HG03159 (cell line): Measurements from ENCODE around the gene CDH13.

Experiments
- ATAC-seq: cut with Tn5 transposase; IDR thresholded peaks from one replicate; pipeline ENCODE4 v1.9.1; 2021; ENCODE audit warnings: mild to moderate bottlenecking, moderate library complexity; ENCODE audit not compliant: unreplicated experiment

The CDH13 gene

GRCh38 chr16:83615953-83616350 lies 989.2 kb downstream of the CDH13 start:
- no peak for ATAC-seq

GRCh38 chr16:83619381-83620150 lies 992.8 kb downstream of the CDH13 start:
- ATAC-seq = no peak

GRCh38 chr16:83622010-83622409 lies 995.2 kb downstream of the CDH13 start:
- ATAC-seq = no peak

GRCh38 chr16:83623091-83623730 lies 996.4 kb downstream of the CDH13 start:
- no peak for ATAC-seq

- ATAC-seq = no peak
These were observed 997.1 kb downstream of the CDH13 start for GRCh38 chr16:83623892-83624291.

- ATAC-seq = no peak
These were observed 997.8 kb downstream of the CDH13 start for GRCh38 chr16:83624429-83625120.

- no peak for ATAC-seq
These were observed 999.4 kb downstream of the CDH13 start for GRCh38 chr16:83626204-83626603.

- no peak for ATAC-seq
These were observed 999.9 kb downstream of the CDH13 start for GRCh38 chr16:83626676-83627075.

GRCh38 chr16:83627996-83628395 lies 1001.2 kb downstream of the CDH13 start:
- no peak for ATAC-seq

- no peak for ATAC-seq
These were observed 1002.7 kb downstream of the CDH13 start for GRCh38 chr16:83629426-83629825.

GRCh38 chr16:83629836-83630235 lies 1003.1 kb downstream of the CDH13 start:
- ATAC-seq = no peak

GRCh38 chr16:83630979-83631378 lies 1004.2 kb downstream of the CDH13 start:
- no peak for ATAC-seq

- no peak for ATAC-seq
These were observed 1006.5 kb downstream of the CDH13 start for GRCh38 chr16:83633286-83633685.

GRCh38 chr16:83648347-83648746 lies 1021.6 kb downstream of the CDH13 start:
- ATAC-seq = no peak

GRCh38 chr16:83651871-83652270 lies 1025.1 kb downstream of the CDH13 start:
- no peak for ATAC-seq

GRCh38 chr16:83652943-83653342 lies 1026.2 kb downstream of the CDH13 start:
- ATAC-seq = no peak

GRCh38 chr16:83653785-83654184 lies 1027.0 kb downstream of the CDH13 start:
- ATAC-seq = no peak

GRCh38 chr16:83660282-83660681 lies 1033.5 kb downstream of the CDH13 start:
- no peak for ATAC-seq

GRCh38 chr16:83661656-83662055 lies 1034.9 kb downstream of the CDH13 start:
- ATAC-seq = no peak

GRCh38 chr16:83666449-83666848 lies 1039.7 kb downstream of the CDH13 start:
- no peak for ATAC-seq

GRCh38 chr16:83669456-83669855 lies 1042.7 kb downstream of the CDH13 start:
- no peak for ATAC-seq
